ENCODE results near the gene ZNF248. TPM values are rescaled to one million over a fixed set of nuclear protein-coding genes. Genes with fewer than 3 reads are reported as not detected.
"Not testable (repeated sequence)": the region's sequence is repeated elsewhere in the genome, so short reads cannot be mapped to it uniquely, and the experiment has no call there.

Gene ZNF248
- total and polyA plus RNA-seq, 2 experiments from 2014 or later: 9.9 to 11.1 TPM

DNA sequence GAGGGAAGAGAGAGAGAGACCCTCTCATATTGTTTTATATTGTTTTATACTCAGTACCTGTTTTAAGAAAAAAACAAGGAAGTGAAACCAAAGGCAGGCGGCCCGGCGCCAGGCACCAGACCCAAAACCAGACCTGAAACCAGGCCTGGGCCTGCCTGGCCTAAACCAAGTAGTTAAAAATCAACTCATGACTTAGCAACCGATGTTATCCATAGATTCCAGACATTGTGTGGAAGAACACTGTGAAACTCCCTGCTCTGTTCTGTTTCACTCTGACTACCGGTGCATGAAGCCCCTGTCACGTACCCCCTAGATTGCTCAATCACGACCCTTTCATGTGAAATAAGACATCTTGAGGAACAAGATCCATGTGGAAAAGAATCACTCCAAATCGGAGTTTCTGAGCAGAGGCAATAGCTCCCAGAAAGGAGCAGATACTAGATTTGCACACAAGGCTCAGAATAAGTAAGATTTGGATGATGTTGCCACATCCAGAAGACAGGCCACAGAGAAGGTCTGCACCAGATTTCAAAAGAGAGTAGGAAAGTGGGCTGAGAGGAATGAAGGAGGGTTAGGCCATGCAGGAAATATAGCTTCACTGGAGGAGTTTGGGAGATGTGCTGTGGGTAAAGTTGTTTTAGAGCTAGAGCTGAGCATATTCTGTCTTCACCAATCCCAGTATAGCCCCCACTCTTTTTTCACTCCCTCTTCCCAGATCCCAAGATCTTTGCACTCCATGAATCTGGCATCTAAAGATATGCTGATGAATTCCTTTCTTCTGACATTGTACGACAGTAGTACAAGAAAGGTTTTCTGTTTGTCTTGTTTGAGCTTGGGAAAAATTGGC is 8.8 kb upstream of the ZNF248 start:
- no peak overlapping the region for H3K4me3 ChIP-seq
- no peaks in the 10 kb centered on the region for H3K9me3 ChIP-seq (ENCODE audit: low read depth)
- DNase-seq (ENCODE audit: low read depth in 1 of 2, low spot score in 1 of 2): no peak
- H3K36me3 ChIP-seq: no peaks in the 10 kb centered on the region
- no peak overlapping the region for H3K27ac ChIP-seq
- H3K27me3 ChIP-seq: no peaks in the 10 kb centered on the region
- H3K4me1 ChIP-seq (ENCODE audit: low read depth): no peaks in the 10 kb centered on the region
- TF ChIP-seq, protein P1, sequence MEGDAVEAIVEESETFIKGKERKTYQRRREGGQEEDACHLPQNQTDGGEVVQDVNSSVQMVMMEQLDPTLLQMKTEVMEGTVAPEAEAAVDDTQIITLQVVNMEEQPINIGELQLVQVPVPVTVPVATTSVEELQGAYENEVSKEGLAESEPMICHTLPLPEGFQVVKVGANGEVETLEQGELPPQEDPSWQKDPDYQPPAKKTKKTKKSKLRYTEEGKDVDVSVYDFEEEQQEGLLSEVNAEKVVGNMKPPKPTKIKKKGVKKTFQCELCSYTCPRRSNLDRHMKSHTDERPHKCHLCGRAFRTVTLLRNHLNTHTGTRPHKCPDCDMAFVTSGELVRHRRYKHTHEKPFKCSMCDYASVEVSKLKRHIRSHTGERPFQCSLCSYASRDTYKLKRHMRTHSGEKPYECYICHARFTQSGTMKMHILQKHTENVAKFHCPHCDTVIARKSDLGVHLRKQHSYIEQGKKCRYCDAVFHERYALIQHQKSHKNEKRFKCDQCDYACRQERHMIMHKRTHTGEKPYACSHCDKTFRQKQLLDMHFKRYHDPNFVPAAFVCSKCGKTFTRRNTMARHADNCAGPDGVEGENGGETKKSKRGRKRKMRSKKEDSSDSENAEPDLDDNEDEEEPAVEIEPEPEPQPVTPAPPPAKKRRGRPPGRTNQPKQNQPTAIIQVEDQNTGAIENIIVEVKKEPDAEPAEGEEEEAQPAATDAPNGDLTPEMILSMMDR (IDR thresholded peaks at IDR 0.05; ENCODE audit: low read depth, low read length): no peak

DNA sequence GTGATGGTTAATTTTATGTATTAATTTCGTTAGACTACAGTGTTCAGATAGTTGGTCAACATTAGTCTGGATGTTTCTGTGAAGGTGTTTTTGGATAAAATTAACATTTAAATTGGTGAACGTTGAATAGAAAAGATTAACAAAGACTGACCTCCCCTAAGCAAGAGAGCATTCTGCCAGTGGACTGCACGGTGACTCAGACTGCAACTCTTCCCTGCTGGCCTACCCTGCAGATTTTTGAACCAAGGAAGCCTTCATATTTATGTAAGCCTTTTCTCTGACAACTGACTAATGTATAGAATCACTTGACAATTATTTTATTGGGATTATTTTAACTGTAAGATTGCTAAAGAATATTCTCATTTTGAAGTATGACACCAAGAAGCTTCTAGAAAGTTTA is 7.9 kb upstream of the ZNF248 start:
- no peaks in the 10 kb centered on the region for H3K4me1 ChIP-seq (ENCODE audit: low read depth)
- H3K4me3 ChIP-seq: no peak overlapping the region
- H3K36me3 ChIP-seq: no peaks in the 10 kb centered on the region
- DNase-seq (ENCODE audit: low read depth in 1 of 2, low spot score in 1 of 2): no peak
- no peaks in the 10 kb centered on the region for H3K9me3 ChIP-seq (ENCODE audit: low read depth)
- no peaks in the 10 kb centered on the region for H3K27me3 ChIP-seq
- H3K27ac ChIP-seq: no peak overlapping the region
- TF ChIP-seq, protein P1 (IDR thresholded peaks at IDR 0.05; ENCODE audit: low read depth, low read length): no peak

DNA sequence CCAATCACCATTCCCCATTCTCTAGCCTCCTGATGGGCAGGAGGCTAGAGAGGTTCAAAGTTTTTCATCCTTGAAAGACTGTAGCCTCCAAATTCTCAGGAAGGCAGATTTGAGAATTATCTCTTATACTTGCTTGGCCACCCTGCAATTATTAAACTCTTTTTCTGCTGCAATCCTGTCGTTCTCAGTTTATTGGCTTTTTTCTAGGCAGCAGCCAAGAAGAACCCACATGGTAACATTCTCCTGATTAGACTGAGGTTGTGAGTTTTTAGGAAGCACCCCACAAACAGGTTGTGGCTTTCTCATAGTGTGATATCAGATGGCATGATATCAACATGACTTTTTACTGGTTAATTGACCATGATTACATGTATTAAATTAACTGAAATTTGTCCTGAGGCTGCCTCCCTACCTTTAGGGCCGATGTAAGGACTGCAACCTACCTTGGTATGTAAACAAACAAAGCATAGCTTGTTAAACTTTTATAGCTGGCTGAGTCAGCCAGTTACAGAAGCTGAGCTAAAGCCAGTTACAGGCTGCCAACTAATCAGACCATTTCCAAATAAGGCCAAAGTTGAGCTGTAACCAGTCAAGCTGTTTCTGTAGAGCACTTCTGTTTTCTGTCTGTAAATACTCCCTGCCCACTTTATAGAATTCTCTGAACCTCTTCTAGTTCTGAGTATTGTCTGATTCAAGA is 3.2 kb upstream of the ZNF248 start:
- H3K36me3 ChIP-seq: no peaks in the 10 kb centered on the region
- no peak overlapping the region for H3K27ac ChIP-seq
- peak in 1 of 2 donors; percentile 44 for DNase-seq (ENCODE audit: low read depth in 1 of 2, low spot score in 1 of 2)
- no peaks in the 10 kb centered on the region for H3K27me3 ChIP-seq
- TF ChIP-seq, protein P1 (IDR thresholded peaks at IDR 0.05; ENCODE audit: low read depth, low read length): no peak
- no peak overlapping the region for H3K4me3 ChIP-seq
- no peaks in the 10 kb centered on the region for H3K9me3 ChIP-seq (ENCODE audit: low read depth)
- H3K4me1 ChIP-seq (ENCODE audit: low read depth): no peaks in the 10 kb centered on the region

DNA sequence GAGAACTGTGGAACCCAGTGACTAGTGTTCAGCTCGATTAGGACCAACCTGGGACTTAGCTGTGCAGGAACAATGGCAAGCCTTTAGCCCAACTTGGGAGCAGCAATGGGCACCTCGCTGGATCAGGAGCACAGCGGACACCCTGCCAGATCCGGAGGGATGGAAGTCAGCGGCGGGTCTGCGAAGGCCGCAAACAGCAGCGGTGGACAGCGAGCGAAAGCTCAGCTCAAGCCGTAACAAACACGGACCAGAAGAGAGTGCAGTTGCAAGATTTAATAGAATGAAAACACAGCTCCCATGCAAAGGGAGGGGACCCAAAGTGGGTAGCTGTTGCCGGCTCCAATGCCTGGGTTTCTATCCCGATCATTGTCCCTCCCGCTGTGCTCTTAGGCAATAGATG is 1.9 kb upstream of the ZNF248 start:
- H3K36me3 ChIP-seq; H3K9me3 ChIP-seq (ENCODE audit: low read depth); DNase-seq (ENCODE audit: low read depth in 1 of 2, low spot score in 1 of 2); H3K27me3 ChIP-seq; H3K27ac ChIP-seq; H3K4me3 ChIP-seq; H3K4me1 ChIP-seq (ENCODE audit: low read depth): not testable (repeated sequence)

DNA sequence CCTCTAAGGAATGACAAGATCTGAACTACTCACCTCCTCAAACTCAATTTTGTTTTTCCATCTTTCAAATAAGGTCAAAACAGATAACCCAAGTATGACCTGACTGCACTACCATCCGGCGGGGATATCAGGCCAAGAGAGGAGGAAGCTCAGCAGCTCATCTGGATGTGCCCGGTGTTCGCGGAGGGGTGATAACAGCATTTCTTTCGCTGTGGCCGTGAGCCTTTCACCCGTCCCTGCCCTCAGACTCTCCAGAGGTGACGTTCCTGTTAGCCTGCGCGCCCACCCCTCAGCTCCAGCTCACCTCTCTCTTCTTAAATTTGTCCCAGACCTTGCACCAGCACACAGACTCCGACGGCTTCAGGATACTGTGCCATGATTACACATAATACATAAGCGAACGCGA is 526 bp downstream of the ZNF248 start:
- peak overlapping the region; percentile 99 for H3K27ac ChIP-seq
- TF ChIP-seq, protein P1 (IDR thresholded peaks at IDR 0.05; ENCODE audit: low read depth, low read length): no peak
- no peaks in the 10 kb centered on the region for H3K9me3 ChIP-seq (ENCODE audit: low read depth)
- H3K4me3 ChIP-seq: peak overlapping the region; percentile 58
- H3K27me3 ChIP-seq: no peaks in the 10 kb centered on the region
- no peaks in the 10 kb centered on the region for H3K36me3 ChIP-seq
- H3K4me1 ChIP-seq (ENCODE audit: low read depth): no peaks in the 10 kb centered on the region
- DNase-seq (ENCODE audit: low read depth in 1 of 2, low spot score in 1 of 2): no peak

DNA sequence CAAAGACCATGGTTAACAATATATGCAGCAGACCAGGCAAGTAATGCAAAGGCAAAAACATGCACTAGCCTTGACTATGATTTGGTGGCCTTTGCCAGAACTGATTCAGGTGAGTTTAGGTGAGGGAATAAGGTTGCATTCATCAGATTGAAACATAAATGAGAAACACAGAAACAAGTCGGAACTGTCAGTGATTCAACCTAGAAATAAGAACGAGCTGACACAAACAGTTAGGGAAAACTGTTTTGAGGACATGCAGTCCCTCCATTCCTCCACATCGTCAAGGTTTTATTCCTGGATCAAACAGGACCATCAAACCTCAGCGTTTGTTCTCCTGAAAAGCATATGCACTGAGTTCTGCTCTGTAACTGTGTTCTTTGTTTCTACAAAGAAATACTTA is 1.8 kb downstream of the ZNF248 start:
- Histone ChIP-seq H3K4me1 (ENCODE audit: low read depth) (no peaks in the 10 kb centered on the region), H3K27ac (no peak overlapping the region), H3K9me3 (ENCODE audit: low read depth) (no peaks in the 10 kb centered on the region), H3K4me3 (peak overlapping the region; percentile 12), H3K27me3 (no peaks in the 10 kb centered on the region), H3K36me3 (no peaks in the 10 kb centered on the region)
- TF ChIP-seq, protein P1 (IDR thresholded peaks at IDR 0.05; ENCODE audit: low read depth, low read length): no peak
- DNase-seq (ENCODE audit: low read depth in 1 of 2, low spot score in 1 of 2): no peak

Data from cardiac muscle cell (in vitro differentiated cells and primary cell).